HepG2 (cell line): Measurements from ENCODE around the gene USP10. TPM values are rescaled to one million over a fixed set of nuclear protein-coding genes. Genes with fewer than 3 reads are reported as not detected.
"Not testable (repeated sequence)": the region's sequence is repeated elsewhere in the genome, so short reads cannot be mapped to it uniquely, and the experiment has no call there.

Source experiments
- ATAC-seq: fragments of 200-7000 bp; cut with Tn5 transposase; 3 replicates; pipeline ENCODE4 v1.9.1; 2020; ENCODE audit warnings: mild to moderate bottlenecking, moderate library complexity
- BruUV-seq: library from RNA; stranded (reverse); fragments of 400-500 nt; replicated peaks from 2 replicates; lab custom pipeline; 2021; lab: Mats Ljungman, UMichigan
- CTCF ChIA-PET: fragments of 300-600 bp; formaldehyde crosslinking; extraction: SDS; loops from one replicate; lab custom pipeline; 2021; ENCODE audit warnings: low total read pairs, inconsistent platforms, low intra/inter-chr PET ratio; lab: Yijun Ruan, JAX
- POLR2A ChIA-PET: fragments of 350-600 bp; sonication (Branson Sonifier 250); formaldehyde crosslinking; loops from one replicate; lab custom pipeline; 2020; ENCODE audit warnings: antibody characterized with exemption, inconsistent platforms; lab: Yijun Ruan, JAX
- DNase-seq: peaks from one replicate; pipeline ENCODE4 v3.0.0-alpha.2; 2015; ENCODE audit warnings: low spot score
- FAIRE-seq: peaks from 3 replicates; lab custom pipeline; 2011; peaks lifted over from hg19 to GRCh38; lab: Jason Lieb, UNC
- H2AFZ ChIP-seq: one replicate; pipeline ENCODE4 v1.6.1; 2011; ENCODE audit warnings: low read length, inconsistent platforms
- H3K27ac ChIP-seq: fragments of 300-600 bp; 3 replicates; pipeline ENCODE4 v1.8.0; 2011; ENCODE audit warnings: mixed run types, mild to moderate bottlenecking, mixed read lengths, low read length, inconsistent platforms; ENCODE audit not compliant: insufficient read depth; ENCODE audit errors: extremely low read length
- H3K27me3 ChIP-seq, 2 experiments: fragments of 200-600 bp in 1 of 2; 2 replicates in 1 of 2; 3 replicates in 1 of 2; pipeline versions ENCODE4 v1.6.0 to v1.8.0; 2011; ENCODE audit warnings: low read length in 2 of 2, mild to moderate bottlenecking in 2 of 2, moderate library complexity in 2 of 2, inconsistent platforms in 1 of 2; ENCODE audit not compliant: insufficient read depth in 2 of 2, control insufficient read depth in 1 of 2
- H3K36me3 ChIP-seq, 2 experiments: fragments of 200-600 bp in 1 of 2; replicated peaks in 1 of 2; 2 replicates in 1 of 2; 3 replicates in 1 of 2; pipeline versions ENCODE4 v1.5.1 to v1.8.0; 2011; ENCODE audit warnings: low read length in 2 of 2, inconsistent platforms in 1 of 2; ENCODE audit not compliant: insufficient read depth in 2 of 2, control insufficient read depth in 1 of 2
- H3K4me1 ChIP-seq: 2 replicates; pipeline ENCODE4 v1.5.1; 2012; ENCODE audit warnings: low read length, inconsistent platforms; ENCODE audit not compliant: insufficient read depth
- H3K4me2 ChIP-seq: 2 replicates; pipeline ENCODE4 v1.6.0; 2011; ENCODE audit warnings: low read depth, low read length, inconsistent platforms
- H3K4me3 ChIP-seq, 3 experiments: fragments of 200-600 bp in 1 of 3; sonication (generic), shearing (Covaris generic) in 1 of 3; replicated peaks in 1 of 3; 2 replicates each; pipeline ENCODE4 v1.5.1; 2011 to 2016; ENCODE audit warnings: low read length in 3 of 3, inconsistent platforms in 2 of 3, low read depth in 2 of 3, mild to moderate bottlenecking in 2 of 3, control low read depth in 1 of 3, mixed read lengths in 1 of 3; ENCODE audit not compliant: insufficient read depth in 1 of 3
- H3K79me2 ChIP-seq: one replicate; pipeline ENCODE4 v1.6.1; 2011; ENCODE audit warnings: low read length, inconsistent platforms; ENCODE audit not compliant: insufficient read depth
- H3K9ac ChIP-seq: 2 replicates; pipeline ENCODE4 v1.6.0; 2011; ENCODE audit warnings: mild to moderate bottlenecking, low read depth, low read length, inconsistent platforms; ENCODE audit not compliant: insufficient read depth
- H3K9me3 ChIP-seq: 2 replicates; pipeline ENCODE4 v1.5.1; 2012; ENCODE audit warnings: mild to moderate bottlenecking, low read length
- H4K20me1 ChIP-seq: 2 replicates; pipeline ENCODE4 v1.6.0; 2011; ENCODE audit warnings: inconsistent platforms, mild to moderate bottlenecking, low read length, moderate library complexity; ENCODE audit not compliant: insufficient read depth
- JUND ChIP-seq: sonication (generic); formaldehyde crosslinking; IDR thresholded peaks from 2 replicates; pipeline ENCODE4 v1.8.0; 2022; ENCODE audit warnings: mild to moderate bottlenecking, missing genetic modification reagents
- WGBS: methylation state at CpG from one replicate; pipeline ENCODE4 v1.1.6; 2017; ENCODE audit warnings: low lambda C conversion rate; 5-methylcytosine and 5-hydroxymethylcytosine counted together
- in situ Hi-C: cut with HindIII; loops from 2 replicates; pipeline ENCODE4 v1.10.0; 2017; ENCODE audit warnings: low pct_unique_long_range_greater_than_20kb; ENCODE audit not compliant: extremely low pct_ligation_motif_present
- intact Hi-C: fragments of 100-400 bp; cut with micrococcal nuclease; formaldehyde crosslinking; loops from one replicate; pipeline ENCODE4 v1.10.0; 2022; ENCODE audit not compliant: unreplicated experiment
- polyA plus RNA-seq, 8 experiments: library from polyadenylated mRNA; depleted of rRNA in 3 of 8; stranded (reverse) in 7 of 8; unstranded in 1 of 8; fragments of >200 nt; fragmentation: Illumina TruSeq in 4 of 8; extraction: Trizol in 4 of 8; gene quantifications; 2 replicates each; pipeline versions ENCODE4 v1.2.1 to v1.2.3, GENCODE V29; 2011 to 2016; ENCODE audit warnings: low read depth in 4 of 8, missing spikeins in 1 of 8, mixed read lengths in 1 of 8; ENCODE audit not compliant: insufficient read depth in 1 of 8
- total RNA-seq, 5 experiments: library from RNA; depleted of rRNA; stranded (reverse); fragments of >200 nt; fragmentation: Illumina TruSeq; extraction: Trizol; gene quantifications; 2 replicates each; pipeline ENCODE4 v1.2.3, GENCODE V29; 2016; ENCODE audit warnings: low read depth in 1 of 5
- TF ChIP-seq, protein P1 (sequence below): sonication (generic); formaldehyde crosslinking; IDR thresholded peaks from 2 replicates; pipeline ENCODE4 v1.5.0; 2020; ENCODE audit warnings: mild to moderate bottlenecking, missing genetic modification reagents, borderline replicate concordance

Gene USP10
- total and polyA plus RNA-seq, 2 of the 13 experiments (the other 11 are each of a cell fraction or from before 2014, with no cell fraction given) = 79.1 to 122 TPM

DNA sequence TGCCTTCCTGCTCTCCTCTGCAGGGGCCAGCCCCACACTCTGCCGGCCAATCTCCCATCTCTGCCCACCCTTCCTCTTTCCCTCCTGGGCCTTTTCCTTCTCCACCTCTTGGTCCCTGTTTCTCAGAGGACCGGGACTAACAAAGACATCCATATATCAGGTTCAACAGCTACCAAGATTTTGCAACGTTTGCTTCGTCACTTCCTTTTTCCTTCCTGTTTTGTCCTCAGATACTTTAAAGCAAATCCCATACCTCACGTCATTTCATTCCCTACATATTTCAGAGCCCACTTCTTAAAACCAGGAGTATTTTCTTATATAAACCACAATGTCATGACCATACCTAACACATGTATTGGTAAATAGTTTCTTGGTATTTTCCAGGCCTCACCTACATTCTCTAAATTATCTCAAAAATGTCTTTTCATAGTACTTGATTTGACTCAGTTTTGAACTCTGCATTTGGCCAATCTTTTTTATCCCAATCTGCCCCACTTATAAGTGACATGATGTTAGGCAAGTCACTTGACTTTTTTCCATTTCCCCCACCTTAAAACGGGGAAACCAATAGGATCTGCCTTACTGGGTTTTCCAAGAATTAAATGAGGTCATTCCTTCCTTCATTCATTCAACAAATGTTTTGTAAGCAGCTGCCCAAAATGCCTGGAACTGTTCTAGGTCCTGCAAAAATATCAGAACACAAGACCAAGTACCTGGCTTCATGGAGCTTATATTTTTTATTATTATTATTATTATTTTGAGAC lies 7.2 kb upstream of the USP10 start (continued):
- TF ChIP-seq, protein P1, sequence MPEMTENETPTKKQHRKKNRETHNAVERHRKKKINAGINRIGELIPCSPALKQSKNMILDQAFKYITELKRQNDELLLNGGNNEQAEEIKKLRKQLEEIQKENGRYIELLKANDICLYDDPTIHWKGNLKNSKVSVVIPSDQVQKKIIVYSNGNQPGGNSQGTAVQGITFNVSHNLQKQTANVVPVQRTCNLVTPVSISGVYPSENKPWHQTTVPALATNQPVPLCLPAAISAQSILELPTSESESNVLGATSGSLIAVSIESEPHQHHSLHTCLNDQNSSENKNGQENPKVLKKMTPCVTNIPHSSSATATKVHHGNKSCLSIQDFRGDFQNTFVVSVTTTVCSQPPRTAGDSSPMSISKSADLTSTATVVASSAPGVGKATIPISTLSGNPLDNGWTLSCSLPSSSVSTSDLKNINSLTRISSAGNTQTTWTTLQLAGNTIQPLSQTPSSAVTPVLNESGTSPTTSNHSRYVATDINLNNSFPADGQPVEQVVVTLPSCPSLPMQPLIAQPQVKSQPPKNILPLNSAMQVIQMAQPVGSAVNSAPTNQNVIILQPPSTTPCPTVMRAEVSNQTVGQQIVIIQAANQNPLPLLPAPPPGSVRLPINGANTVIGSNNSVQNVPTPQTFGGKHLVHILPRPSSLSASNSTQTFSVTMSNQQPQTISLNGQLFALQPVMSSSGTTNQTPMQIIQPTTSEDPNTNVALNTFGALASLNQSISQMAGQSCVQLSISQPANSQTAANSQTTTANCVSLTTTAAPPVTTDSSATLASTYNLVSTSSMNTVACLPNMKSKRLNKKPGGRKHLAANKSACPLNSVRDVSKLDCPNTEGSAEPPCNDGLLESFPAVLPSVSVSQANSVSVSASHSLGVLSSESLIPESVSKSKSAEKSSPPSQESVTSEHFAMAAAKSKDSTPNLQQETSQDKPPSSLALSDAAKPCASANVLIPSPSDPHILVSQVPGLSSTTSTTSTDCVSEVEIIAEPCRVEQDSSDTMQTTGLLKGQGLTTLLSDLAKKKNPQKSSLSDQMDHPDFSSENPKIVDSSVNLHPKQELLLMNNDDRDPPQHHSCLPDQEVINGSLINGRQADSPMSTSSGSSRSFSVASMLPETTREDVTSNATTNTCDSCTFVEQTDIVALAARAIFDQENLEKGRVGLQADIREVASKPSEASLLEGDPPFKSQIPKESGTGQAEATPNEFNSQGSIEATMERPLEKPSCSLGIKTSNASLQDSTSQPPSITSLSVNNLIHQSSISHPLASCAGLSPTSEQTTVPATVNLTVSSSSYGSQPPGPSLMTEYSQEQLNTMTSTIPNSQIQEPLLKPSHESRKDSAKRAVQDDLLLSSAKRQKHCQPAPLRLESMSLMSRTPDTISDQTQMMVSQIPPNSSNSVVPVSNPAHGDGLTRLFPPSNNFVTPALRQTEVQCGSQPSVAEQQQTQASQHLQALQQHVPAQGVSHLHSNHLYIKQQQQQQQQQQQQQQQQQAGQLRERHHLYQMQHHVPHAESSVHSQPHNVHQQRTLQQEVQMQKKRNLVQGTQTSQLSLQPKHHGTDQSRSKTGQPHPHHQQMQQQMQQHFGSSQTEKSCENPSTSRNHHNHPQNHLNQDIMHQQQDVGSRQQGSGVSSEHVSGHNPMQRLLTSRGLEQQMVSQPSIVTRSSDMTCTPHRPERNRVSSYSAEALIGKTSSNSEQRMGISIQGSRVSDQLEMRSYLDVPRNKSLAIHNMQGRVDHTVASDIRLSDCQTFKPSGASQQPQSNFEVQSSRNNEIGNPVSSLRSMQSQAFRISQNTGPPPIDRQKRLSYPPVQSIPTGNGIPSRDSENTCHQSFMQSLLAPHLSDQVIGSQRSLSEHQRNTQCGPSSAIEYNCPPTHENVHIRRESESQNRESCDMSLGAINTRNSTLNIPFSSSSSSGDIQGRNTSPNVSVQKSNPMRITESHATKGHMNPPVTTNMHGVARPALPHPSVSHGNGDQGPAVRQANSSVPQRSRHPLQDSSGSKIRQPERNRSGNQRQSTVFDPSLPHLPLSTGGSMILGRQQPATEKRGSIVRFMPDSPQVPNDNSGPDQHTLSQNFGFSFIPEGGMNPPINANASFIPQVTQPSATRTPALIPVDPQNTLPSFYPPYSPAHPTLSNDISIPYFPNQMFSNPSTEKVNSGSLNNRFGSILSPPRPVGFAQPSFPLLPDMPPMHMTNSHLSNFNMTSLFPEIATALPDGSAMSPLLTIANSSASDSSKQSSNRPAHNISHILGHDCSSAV = no peak
- no peak for TF ChIP-seq JUND (CRISPR knock-in tag)

DNA sequence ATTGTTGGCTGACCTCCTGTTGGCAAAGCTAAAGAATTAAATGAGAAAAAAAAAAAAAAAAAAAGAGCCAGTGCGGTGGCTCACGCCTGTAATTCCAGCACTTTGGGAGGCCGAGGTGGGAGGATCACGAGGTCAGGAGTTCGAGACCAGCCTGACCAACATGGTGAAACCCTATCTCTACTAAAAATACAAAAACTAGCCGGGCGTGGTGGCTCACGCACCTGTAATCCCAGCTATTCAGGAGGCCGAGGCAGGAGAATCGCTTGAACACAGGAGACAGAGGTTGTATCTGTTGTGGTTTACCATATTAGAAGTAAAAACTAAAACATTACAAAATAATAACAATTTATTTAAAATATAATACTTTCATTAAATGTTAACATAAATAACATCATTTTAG lies 5.9 kb upstream of the USP10 start:
- H2AFZ ChIP-seq, DNase-seq, FAIRE-seq, in situ Hi-C loops, BruUV-seq, H3K4me2 ChIP-seq, H3K4me3 ChIP-seq, H3K27ac ChIP-seq, H4K20me1 ChIP-seq, H3K9ac ChIP-seq, H3K27me3 ChIP-seq, CTCF ChIA-PET, intact Hi-C loops, H3K36me3 ChIP-seq, ATAC-seq, H3K79me2 ChIP-seq, H3K9me3 ChIP-seq: not testable (repeated sequence)
- 77% methylated on average over 10 of the region's 10 CpGs for WGBS
- POLR2A ChIA-PET = interaction anchor here (0.7 kb wide), 1 partner anchor 50 kb away, joined by 4 read pairs; no protein-coding TSS in a partner anchor
- peaks cover 38% of the 10 kb centered on the region for H3K4me1 ChIP-seq
